NCI-H1417 treated with DMSO at 0.1 percent for 48 hours (cell line): ENCODE data around the gene JAGN1.
A peak's percentile ranks its signal among the peaks of the same experiment; 100 is the strongest.
"Not testable (repeated sequence)": the region's sequence is repeated elsewhere in the genome, so short reads cannot be mapped to it uniquely, and the experiment has no call there.

Experiments used
- DNase-seq: peaks from one replicate; lab custom pipeline; 2025; lab: John Stamatoyannopoulos, UW

The JAGN1 gene

DNA sequence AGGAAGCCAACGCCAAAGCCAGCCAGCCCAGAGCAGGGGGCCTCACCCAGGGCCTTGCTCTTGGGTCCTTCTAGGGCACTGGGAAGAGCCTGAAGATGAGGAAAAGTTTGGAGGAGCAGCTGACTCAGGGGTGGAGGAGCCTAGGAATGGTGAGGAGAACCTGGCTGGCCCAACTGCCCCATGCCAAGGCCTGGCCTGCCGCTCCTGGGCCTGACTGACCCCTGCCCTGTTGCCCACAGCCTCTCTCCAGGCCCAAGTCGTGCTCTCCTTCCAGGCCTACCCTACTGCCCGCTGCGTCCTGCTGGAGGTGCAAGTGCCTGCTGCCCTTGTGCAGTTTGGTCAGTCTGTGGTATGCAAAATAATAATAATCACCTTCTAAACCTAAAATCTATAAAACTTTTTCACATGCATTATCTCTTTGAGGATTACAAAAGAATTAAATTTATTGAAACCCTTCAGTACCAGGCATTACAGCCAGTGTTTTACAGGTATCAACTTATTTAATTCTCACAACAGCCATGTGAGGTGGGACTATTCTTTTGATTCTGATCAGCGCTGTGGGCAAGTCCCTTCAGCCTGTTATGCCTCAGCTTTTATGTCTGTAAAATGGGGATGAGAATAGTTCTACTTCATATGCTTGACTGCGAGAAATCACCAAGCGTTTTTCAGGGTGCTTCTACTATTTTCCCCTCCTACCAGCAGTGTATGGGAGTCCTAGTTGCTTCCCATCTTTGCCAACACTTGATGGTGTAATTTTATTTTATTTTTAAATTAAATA, 28.0 kb downstream of the JAGN1 start:
- DNase-seq: no peak

DNA sequence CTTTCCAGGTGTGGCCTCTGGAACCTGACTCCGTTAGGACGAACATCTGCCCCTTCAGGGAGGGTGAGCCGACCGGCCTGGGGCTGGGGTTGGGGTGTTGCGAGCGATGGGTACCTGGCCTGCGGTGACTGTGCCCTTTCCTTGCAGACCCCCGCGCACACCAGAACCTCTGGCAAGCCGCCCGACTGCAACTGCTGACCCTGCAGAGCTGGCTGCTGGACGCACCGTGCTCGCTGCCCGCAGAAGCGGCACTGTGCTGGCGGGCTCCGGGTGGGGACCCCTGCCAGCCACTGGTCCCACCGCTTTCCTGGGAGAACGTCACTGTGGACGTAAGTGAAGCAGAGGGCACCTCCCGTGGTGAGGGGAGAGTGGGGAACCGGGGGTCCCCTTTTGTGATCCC, 37.7 kb downstream of the JAGN1 start:
- no peak for DNase-seq

DNA sequence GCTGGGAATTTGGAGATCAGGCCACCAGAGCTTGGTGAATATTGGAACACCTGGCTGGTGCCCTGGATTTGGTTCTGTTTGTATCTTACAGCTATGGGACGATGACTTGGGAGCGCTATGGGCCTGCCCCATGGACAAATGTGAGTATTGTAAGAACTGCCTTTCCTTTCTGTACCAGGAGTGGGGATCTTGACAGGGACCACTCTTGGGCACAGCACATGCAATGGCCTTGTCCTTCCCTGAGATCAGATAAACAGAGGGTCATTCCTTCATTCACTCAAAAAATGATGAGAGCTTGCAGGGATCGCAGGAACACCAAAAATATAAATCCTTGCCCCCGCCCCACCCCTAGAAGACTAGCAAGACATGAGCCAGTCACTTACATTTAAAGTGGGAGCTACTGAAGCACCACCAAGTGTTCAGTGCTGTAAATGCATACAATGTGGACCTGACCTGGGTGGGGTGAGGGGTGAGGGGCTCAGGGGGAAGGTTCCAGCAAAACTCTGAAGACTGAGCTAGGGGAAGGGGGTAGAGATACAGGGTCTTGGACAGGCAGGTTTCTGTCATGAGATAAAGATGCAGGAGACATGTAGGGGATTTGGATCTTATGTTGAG, 40.5 kb downstream of the JAGN1 start:
- DNase-seq: no peak

DNA sequence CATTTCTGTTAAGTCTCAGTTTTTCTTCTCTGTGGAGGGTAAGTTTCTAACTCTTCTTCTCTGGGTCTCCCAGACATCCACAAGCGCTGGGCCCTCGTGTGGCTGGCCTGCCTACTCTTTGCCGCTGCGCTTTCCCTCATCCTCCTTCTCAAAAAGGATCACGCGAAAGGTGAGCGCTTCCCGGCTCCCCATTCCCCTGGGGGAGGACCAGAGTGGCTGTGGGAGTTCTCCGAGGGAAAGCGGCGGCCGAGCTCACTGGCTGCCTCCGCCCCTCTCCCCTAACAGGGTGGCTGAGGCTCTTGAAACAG, 42.1 kb downstream of the JAGN1 start:
- no peak for DNase-seq

DNA sequence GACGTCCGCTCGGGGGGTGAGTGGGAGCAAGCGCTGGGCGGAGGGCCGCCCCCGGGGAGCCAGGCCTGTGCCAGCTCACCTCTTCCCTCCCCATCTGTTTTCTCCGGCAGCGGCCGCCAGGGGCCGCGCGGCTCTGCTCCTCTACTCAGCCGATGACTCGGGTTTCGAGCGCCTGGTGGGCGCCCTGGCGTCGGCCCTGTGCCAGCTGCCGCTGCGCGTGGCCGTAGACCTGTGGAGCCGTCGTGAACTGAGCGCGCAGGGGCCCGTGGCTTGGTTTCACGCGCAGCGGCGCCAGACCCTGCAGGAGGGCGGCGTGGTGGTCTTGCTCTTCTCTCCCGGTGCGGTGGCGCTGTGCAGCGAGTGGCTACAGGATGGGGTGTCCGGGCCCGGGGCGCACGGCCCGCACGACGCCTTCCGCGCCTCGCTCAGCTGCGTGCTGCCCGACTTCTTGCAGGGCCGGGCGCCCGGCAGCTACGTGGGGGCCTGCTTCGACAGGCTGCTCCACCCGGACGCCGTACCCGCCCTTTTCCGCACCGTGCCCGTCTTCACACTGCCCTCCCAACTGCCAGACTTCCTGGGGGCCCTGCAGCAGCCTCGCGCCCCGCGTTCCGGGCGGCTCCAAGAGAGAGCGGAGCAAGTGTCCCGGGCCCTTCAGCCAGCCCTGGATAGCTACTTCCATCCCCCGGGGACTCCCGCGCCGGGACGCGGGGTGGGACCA, 42.6 kb downstream of the JAGN1 start:
- DNase-seq: no peak

DNA sequence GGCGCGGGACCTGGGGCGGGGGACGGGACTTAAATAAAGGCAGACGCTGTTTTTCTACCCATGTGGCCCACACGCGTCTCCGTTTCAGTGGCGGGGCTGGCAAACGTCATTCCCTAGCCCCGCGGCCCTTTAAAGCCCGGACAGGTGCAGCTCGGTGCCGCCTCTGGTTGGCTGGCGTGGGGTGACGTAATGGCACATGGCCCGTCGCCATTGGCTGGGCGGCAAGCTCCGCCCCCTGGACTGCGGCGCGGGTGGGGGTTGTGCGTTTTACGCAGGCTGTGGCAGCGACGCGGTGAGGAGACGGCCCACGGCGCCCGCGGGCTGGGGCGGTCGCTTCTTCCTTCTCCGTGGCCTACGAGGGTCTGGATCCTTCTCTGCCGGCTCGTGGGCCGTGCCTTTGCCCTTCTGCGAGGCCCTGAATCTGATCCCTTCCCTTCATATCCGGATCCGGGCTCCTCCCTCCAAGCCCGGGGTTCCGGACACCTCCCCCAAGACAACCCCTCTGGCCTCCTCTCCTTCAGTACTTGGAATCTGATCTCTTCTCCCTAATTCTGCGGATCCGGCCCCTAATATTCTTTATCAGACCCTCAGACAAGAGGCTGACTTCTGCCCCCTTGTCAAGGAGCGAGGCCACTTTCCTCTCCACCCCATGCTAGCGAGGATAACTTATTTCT, 43.3 kb downstream of the JAGN1 start, which contains the start of gene CRELD1:
Gene CRELD1, plus strand, starts transcription at position 274 of the 674 bp plus-strand sequence. CDS start 605 bp downstream, outside the sequence.
- DNase-seq: peak; percentile 41

DNA sequence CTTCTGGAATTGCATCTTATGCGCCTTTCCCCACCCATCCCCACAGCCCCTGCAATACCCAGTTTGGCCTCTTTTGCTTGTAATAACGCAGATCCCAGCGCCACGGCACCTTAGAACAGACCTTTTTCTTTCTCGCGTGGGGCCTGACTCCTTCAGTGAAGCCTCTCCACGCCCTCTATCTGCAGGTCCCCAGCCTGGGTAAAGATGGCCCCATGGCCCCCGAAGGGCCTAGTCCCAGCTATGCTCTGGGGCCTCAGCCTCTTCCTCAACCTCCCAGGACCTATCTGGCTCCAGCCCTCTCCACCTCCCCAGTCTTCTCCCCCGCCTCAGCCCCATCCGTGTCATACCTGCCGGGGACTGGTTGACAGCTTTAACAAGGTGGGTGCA, 43.8 kb downstream of the JAGN1 start:
- no peak for DNase-seq

DNA sequence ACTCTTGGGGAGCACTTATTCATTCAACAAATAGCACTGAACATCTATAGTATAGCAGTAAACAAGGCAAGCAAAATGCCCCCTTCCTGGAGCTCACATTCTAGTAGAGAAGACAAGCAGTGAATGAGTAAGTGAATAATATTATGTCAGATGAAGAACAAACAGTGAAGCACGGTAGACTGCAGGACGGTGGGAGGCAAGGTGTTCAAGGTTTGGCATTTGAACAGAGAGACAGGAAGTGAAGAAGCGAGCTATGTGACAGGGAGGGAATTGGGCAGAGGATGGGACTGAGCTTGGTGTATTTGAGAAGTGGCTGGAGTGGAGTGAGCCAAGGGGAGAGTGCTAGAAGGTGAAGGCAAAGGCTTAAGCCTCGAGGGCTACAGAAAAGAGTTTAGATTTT, 44.6 kb downstream of the JAGN1 start:
- no peak for DNase-seq

DNA sequence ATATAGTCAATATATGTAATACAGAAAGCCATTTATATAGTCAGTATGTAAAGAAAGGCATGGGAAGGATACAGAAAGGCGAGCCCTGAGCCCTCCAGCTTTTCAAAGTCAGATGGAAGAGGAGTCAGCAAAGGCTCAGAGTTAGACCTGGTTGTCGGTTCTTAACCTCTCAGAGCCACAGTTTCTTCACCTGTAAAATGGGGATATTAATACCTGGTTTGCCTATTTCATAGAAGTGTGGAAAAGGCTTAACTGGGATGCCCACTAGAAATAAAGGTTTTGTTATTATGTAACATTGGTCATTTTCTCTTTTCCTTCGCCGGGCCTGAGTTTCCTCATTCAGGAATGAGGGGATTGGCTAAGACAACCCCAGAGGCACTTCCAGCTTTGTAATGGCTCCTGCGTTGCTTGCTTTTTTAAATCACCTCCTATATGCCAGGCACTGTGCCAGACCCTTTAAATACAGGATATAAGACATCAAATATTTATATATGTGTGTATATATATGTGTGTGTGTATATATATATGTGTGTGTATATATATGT, 45.6 kb downstream of the JAGN1 start:
- no peak for DNase-seq

DNA sequence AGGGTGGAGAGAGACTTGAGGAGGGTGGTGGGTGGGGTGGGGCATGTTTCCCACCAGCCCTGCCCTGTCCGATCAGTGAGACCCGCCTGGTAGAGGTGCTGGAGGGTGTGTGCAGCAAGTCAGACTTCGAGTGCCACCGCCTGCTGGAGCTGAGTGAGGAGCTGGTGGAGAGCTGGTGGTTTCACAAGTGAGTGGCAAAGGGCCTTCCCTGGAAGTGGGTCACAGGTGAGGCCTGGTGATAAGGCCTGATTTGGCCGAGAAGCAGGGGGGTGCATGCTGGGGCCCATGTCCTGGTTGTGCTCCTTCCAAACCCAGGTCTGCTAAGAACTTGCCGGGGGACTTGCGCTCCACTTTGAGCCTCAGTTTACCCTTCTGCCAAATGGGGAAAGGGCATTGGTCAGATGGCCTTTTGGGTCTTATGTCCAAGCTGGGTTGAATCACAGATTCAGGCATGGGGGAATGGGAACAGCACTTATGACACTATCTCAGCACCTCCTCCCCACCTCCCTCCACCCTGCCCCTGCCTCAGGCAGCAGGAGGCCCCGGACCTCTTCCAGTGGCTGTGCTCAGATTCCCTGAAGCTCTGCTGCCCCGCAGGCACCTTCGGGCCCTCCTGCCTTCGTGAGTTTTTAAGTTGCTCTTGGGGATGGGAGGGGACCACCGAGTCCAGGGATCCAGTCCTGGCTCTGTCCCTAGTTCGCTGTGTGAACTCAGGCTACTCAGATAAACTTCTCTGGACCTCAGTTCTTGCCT, 47.3 kb downstream of the JAGN1 start:
- DNase-seq: no peak

DNA sequence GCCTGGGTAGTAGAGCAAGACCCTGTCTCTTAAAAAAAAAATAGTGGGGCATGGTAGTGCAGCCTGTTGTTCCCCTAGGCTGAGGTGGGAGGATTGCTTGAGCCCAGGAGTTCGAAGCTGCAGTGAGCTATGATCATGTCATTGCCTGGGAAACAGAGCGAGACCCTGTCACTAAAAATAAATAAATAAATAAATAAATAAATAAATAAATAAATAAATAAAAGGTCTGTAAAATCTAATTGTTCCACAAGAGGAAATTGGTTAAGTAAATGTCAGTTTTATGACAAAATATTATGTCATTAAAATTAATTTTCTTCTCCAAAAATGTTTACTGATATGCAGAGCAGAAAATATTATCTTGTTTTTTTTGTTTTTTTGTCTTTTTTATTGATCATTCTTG, 48.6 kb downstream of the JAGN1 start:
- DNase-seq: no peak

DNA sequence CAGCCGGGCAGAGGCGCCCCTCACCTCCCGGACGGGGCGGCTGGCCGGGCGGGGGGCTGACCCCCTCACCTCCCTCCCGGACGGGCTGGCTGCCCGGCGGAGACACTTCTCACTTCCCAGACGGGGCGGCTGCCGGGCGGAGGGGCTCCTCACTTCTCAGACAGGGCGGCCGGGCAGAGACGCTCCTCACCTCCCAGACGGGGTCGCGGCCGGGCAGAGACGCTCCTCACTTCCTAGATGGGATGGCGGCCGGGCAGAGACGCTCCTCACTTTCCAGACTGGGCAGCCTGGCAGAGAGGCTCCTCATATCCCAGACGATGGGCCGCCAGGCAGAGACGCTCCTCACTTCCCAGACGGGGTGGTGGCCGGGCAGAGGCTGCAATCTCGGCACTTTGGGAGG, 49.5 kb downstream of the JAGN1 start:
- DNase-seq: not testable (repeated sequence)

DNA sequence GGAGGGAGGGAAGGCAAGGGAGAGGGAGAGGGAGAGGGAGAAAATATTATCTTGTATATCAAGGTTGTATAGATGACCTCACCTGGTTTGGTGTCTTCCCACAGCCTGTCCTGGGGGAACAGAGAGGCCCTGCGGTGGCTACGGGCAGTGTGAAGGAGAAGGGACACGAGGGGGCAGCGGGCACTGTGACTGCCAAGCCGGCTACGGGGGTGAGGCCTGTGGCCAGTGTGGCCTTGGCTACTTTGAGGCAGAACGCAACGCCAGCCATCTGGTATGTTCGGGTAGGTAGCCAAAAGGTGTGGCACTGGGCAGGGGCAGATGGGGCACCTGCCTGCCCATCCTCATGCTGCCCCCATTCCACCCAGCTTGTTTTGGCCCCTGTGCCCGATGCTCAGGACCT, 50.3 kb downstream of the JAGN1 start:
- no peak for DNase-seq

DNA sequence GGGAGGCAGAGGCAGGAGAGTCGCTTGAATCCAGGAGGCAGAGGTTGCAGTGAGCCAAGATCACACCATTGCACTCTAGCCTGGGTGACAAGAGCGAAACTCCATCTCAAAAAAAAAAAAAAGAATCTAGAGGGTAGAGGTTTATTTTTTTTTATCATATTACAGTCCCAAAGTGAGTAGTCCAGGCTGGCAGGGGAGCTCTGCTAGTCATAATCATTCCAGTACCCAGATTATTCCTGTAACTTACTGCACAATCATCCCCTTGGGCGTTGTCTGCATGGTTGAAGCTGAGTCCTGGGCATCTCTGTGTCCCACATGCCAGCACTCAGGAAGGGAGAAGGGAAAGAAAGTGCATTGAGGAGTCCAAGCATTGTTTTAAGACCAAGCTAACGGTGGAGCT, 51.8 kb downstream of the JAGN1 start:
- no peak for DNase-seq

DNA sequence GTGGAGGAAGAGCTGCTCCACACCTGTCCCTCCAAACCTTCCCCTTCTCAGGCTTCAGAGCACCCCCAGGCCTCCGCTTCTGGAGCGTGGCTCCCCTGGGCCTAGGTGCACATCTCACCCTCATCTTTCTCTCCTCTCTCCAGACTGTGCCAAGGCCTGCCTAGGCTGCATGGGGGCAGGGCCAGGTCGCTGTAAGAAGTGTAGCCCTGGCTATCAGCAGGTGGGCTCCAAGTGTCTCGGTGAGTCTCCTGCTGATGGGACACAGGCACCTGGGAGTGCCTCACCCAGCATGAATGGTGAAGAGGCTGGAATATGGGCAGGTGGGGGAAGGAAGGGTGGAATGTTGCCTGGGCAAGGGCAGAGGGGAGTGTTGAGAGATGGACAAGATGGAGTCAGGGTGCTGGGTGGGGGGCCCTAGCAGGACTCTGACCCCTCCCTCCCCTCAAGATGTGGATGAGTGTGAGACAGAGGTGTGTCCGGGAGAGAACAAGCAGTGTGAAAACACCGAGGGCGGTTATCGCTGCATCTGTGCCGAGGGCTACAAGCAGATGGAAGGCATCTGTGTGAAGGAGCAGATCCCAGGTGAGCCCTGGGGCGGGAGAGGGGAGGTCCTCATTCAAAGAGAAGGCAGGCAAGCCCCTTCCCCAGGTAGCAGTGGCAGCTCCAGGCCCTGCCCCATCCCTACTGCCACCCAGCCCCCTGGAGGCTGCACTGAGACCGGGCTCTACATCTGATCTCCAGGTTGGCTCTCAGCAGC, 52.7 kb downstream of the JAGN1 start:
- DNase-seq: no peak
